ENCODE measurements around the gene CDH24. TPM values are rescaled to one million over a fixed set of nuclear protein-coding genes. Genes with fewer than 3 reads are reported as not detected.

The CDH24 gene
- total and polyA plus RNA-seq, 2 of the 8 experiments (the other 6 are each of a cell fraction or from before 2014, with no cell fraction given), result 18.1 to 27.6 TPM

- ChIA-PET CTCF (ENCODE audit: partially characterized antibody) (interaction anchor here (0.6 to 29.2 kb wide), 25 partner anchors 12 to 290 kb away, joined by 3 to 785 read pairs (median 5); partner anchors contain the start of genes AJUBA and PSMB11), POLR2A (ENCODE audit: partially characterized antibody) (interaction anchor here (0.7 to 6.2 kb wide), 9 partner anchors 12 to 125 kb away, joined by 3 to 65 read pairs (median 7); partner anchors contain the start of genes ACIN1, AJUBA, PRMT5 and PSMB5)
- no peak overlapping the region for H2BK5ac ChIP-seq (ENCODE audit: low read depth, low read length)
- no peaks in the 10 kb centered on the region; a peak in 1 of 7 replicates for H3K27me3 ChIP-seq (replicated peaks in 1 of 4; ENCODE audit: control insufficient read depth in 3 of 4, extremely low read depth in 1 of 4, insufficient read depth in 3 of 4, low read length in 3 of 4)
- FAIRE-seq (no peak), DNase-seq (ENCODE audit: low read depth in 1 of 2, low spot score in 2 of 2) (no peak)
- no peak overlapping the region for H4K5ac ChIP-seq (ENCODE audit: insufficient read length, low read depth, low read length)
- H3K23ac ChIP-seq (ENCODE audit: insufficient read length), result no peak overlapping the region
- no peak overlapping the region for H2AK5ac ChIP-seq (ENCODE audit: low read depth, low read length)
- no peak overlapping the region for H4K91ac ChIP-seq (replicated peaks; ENCODE audit: insufficient read length, low read length)
- 91% methylated on average over 12 of the region's 12 CpGs; no CpG with 5 or more reads in 1 of the 2 experiments for WGBS, 2 experiments (ENCODE audit: extremely low coverage in 1 of 2, insufficient coverage in 1 of 2, insufficient read length in 1 of 2, insufficient replicate concordance in 2 of 2, low coverage in 1 of 2, low lambda C conversion rate in 2 of 2, missing lambda C conversion rate in 1 of 2)
- no peak overlapping the region for H2BK120ac ChIP-seq (replicated peaks; ENCODE audit: low read depth, low read length)
- H3K4ac ChIP-seq (replicated peaks; ENCODE audit: insufficient read length, low read depth, low read length), result no peak overlapping the region
- H3K79me1 ChIP-seq (ENCODE audit: low read depth, low read length), result no peaks in the 10 kb centered on the region
- no peak overlapping the region; the same call in 1 of the 2 replicates for H4K8ac ChIP-seq (ENCODE audit: extremely low read depth, insufficient read depth, low read length)
- H3K4me1 ChIP-seq (replicated peaks in 1 of 4; ENCODE audit: control insufficient read depth in 3 of 4, insufficient read depth in 4 of 4, low read length in 3 of 4), result peaks cover 0 to 15% (median 4%) of the 10 kb centered on the region in 4 experiments; a peak in 4 of 7 replicates
- H3K79me2 ChIP-seq (ENCODE audit: control insufficient read depth in 1 of 2, insufficient read depth in 2 of 2, low read length in 2 of 2), result no peaks in the 10 kb centered on the region
- H3K9ac ChIP-seq (replicated peaks in 1 of 4; ENCODE audit: extremely low read depth in 1 of 4, low read depth in 3 of 4, low read length in 3 of 4), result no peak overlapping the region
- H2BK12ac ChIP-seq (ENCODE audit: low read depth, low read length), result no peak overlapping the region
- H3K9me3 ChIP-seq (ENCODE audit: insufficient read depth in 2 of 2, low read depth in 1 of 2, low read length in 1 of 2), result no peaks in the 10 kb centered on the region
- no peak overlapping the region for H3K27ac ChIP-seq (ENCODE audit: low read depth, low read length)
- no peak overlapping the region for H3K14ac ChIP-seq (ENCODE audit: insufficient read length)
- no peak overlapping the region for H2BK20ac ChIP-seq (ENCODE audit: low read length)
- no peak overlapping the region for H2AFZ ChIP-seq (ENCODE audit: low read length)
- peaks cover 2 to 13% (median 9%) of the 10 kb centered on the region in 4 experiments; a peak in 5 of 8 replicates for H3K36me3 ChIP-seq (ENCODE audit: control insufficient read depth in 2 of 4, insufficient read depth in 4 of 4, low read length in 3 of 4)
- no peak overlapping the region; a peak in 1 of 4 replicates for H3K4me2 ChIP-seq (ENCODE audit: insufficient read depth in 1 of 2, low read depth in 2 of 2, low read length in 2 of 2)
- peaks cover 0 to 4% of the 10 kb centered on the region in 2 experiments for H4K20me1 ChIP-seq (replicated peaks in 1 of 2; ENCODE audit: control insufficient read depth in 1 of 2, insufficient read depth in 2 of 2, low read length in 2 of 2)
- H3K18ac ChIP-seq (ENCODE audit: extremely low read depth, low read length), result no peak overlapping the region
- no peak overlapping the region for H3K4me3 ChIP-seq (ENCODE audit: extremely low read depth in 1 of 4, insufficient read depth in 2 of 4, low read depth in 3 of 4, low read length in 4 of 4)
- no peak overlapping the region for H2BK15ac ChIP-seq (ENCODE audit: low read length)
- no peak overlapping the region for H3K56ac ChIP-seq (replicated peaks; ENCODE audit: insufficient read length, low read depth, low read length)
- peaks cover 12% of the 10 kb centered on the region for H3K23me2 ChIP-seq (ENCODE audit: low read depth, low read length)
- TF ChIP-seq GTF2F1 (IDR thresholded peaks at IDR 0.05; ENCODE audit: borderline replicate concordance, low read depth, low read length) (no peak), CTCF (IDR thresholded peaks at IDR 0.05; ENCODE audit: control extremely low read depth in 1 of 3, insufficient read depth in 1 of 3, low read depth in 1 of 3, low read length in 3 of 3) (no peak)
These were observed 2.2 kb downstream of the CDH24 start for GRCh38 chr14:23055147-23055550.

All from H1 (cell line).